ENCODE data around the gene GMCL2.
"Not testable (repeated sequence)": the region's sequence is repeated elsewhere in the genome, so short reads cannot be mapped to it uniquely, and the experiment has no call there.

The GMCL2 gene

GRCh38 chr5:178229861-178230260 is 42.7 kb upstream of the GMCL2 start:
- no peaks in the 10 kb centered on the region for H3K4me1 ChIP-seq
- no peak for TF ChIP-seq CTCF (IDR thresholded peaks at IDR 0.05; ENCODE audit: low read depth, low read length)
- no peaks in the 10 kb centered on the region for H3K9me3 ChIP-seq
- no peak for DNase-seq
- peaks cover 33% of the 10 kb centered on the region for H3K36me3 ChIP-seq
- H3K4me3 ChIP-seq (ENCODE audit: low read depth, low read length): no peak overlapping the region
- H3K27me3 ChIP-seq: no peaks in the 10 kb centered on the region

GRCh38 chr5:178229111-178229510 is 41.9 kb upstream of the GMCL2 start:
- H3K36me3 ChIP-seq: peaks cover 38% of the 10 kb centered on the region
- not testable (repeated sequence) for H3K4me1 ChIP-seq; DNase-seq; H3K9me3 ChIP-seq; H3K27me3 ChIP-seq; H3K4me3 ChIP-seq (ENCODE audit: low read depth, low read length)

- DNase-seq: no peak
- Histone ChIP-seq H3K4me1 (no peaks in the 10 kb centered on the region), H3K27me3 (no peaks in the 10 kb centered on the region), H3K36me3 (peaks cover 38% of the 10 kb centered on the region), H3K9me3 (no peaks in the 10 kb centered on the region), H3K4me3 (ENCODE audit: low read depth, low read length) (no peak overlapping the region)
- TF ChIP-seq CTCF (IDR thresholded peaks at IDR 0.05; ENCODE audit: low read depth, low read length): no peak
These were observed 41.4 kb upstream of the GMCL2 start for GRCh38 chr5:178228609-178229008.

GRCh38 chr5:178227929-178228328 is 40.8 kb upstream of the GMCL2 start:
- Histone ChIP-seq H3K4me1 (no peaks in the 10 kb centered on the region), H3K36me3 (peaks cover 38% of the 10 kb centered on the region)

GRCh38 chr5:178227138-178227659 is 40.0 kb upstream of the GMCL2 start:
- Histone ChIP-seq H3K36me3 (peaks cover 38% of the 10 kb centered on the region), H3K4me1 (no peaks in the 10 kb centered on the region), H3K9me3 (no peaks in the 10 kb centered on the region), H3K27me3 (no peaks in the 10 kb centered on the region), H3K4me3 (ENCODE audit: low read depth, low read length) (no peak overlapping the region)
- TF ChIP-seq CTCF (IDR thresholded peaks at IDR 0.05; ENCODE audit: low read depth, low read length): no peak
- no peak for DNase-seq

More at GRCh38 chr5:178227929-178228328, 40.8 kb upstream of the GMCL2 start:
- H3K27me3 ChIP-seq: no peaks in the 10 kb centered on the region
- H3K4me3 ChIP-seq (ENCODE audit: low read depth, low read length): no peak overlapping the region
- H3K9me3 ChIP-seq: no peaks in the 10 kb centered on the region
- TF ChIP-seq CTCF (IDR thresholded peaks at IDR 0.05; ENCODE audit: low read depth, low read length): no peak
- no peak for DNase-seq

- Histone ChIP-seq H3K36me3 (peaks cover 39% of the 10 kb centered on the region), H3K4me3 (ENCODE audit: low read depth, low read length) (no peak overlapping the region), H3K9me3 (no peaks in the 10 kb centered on the region), H3K4me1 (no peaks in the 10 kb centered on the region), H3K27me3 (no peaks in the 10 kb centered on the region)
- DNase-seq: no peak
- TF ChIP-seq CTCF (IDR thresholded peaks at IDR 0.05; ENCODE audit: low read depth, low read length): no peak
These were observed 38.0 kb upstream of the GMCL2 start for GRCh38 chr5:178225174-178225573.

- no peak for DNase-seq
- no peak overlapping the region for H3K4me3 ChIP-seq (ENCODE audit: low read depth, low read length)
- H3K4me1 ChIP-seq: no peaks in the 10 kb centered on the region
- no peaks in the 10 kb centered on the region for H3K9me3 ChIP-seq
- H3K36me3 ChIP-seq: peaks cover 37% of the 10 kb centered on the region
- no peaks in the 10 kb centered on the region for H3K27me3 ChIP-seq
- no peak for TF ChIP-seq CTCF (IDR thresholded peaks at IDR 0.05; ENCODE audit: low read depth, low read length)
These were observed 37.2 kb upstream of the GMCL2 start for GRCh38 chr5:178224403-178224802.
